Glomerular visceral epithelial cell (primary cell): ENCODE results near the gene CCDC116.
"Not testable (repeated sequence)": the region's sequence is repeated elsewhere in the genome, so short reads cannot be mapped to it uniquely, and the experiment has no call there.

Experiments used
- DNase-seq: peaks from one replicate; pipeline ENCODE4 v3.0.0-alpha.2; 2016; ENCODE audit errors: extremely low spot score

The CCDC116 gene

GRCh38 chr22:21652010-21652546 is 19.5 kb downstream of the CCDC116 start:
- peak; percentile 82 for DNase-seq

GRCh38 chr22:21652547-21653545 is 20.3 kb downstream of the CCDC116 start:
- DNase-seq = no peak

- DNase-seq = no peak
Measured at GRCh38 chr22:21657020-21657359, 24.4 kb downstream of the CCDC116 start.

GRCh38 chr22:21657360-21658032 is 24.9 kb downstream of the CCDC116 start:
- DNase-seq = no peak

- no peak for DNase-seq
Measured at GRCh38 chr22:21659864-21660525, 27.4 kb downstream of the CCDC116 start.

- no peak for DNase-seq
Measured at GRCh38 chr22:21660904-21661303, 28.3 kb downstream of the CCDC116 start.

- no peak for DNase-seq
Measured at GRCh38 chr22:21661991-21662390, 29.4 kb downstream of the CCDC116 start.

- DNase-seq = no peak
Measured at GRCh38 chr22:21663738-21664137, 31.2 kb downstream of the CCDC116 start.

GRCh38 chr22:21665047-21665851 is 32.7 kb downstream of the CCDC116 start:
- no peak for DNase-seq

- no peak for DNase-seq
Measured at GRCh38 chr22:21666786-21667185, 34.2 kb downstream of the CCDC116 start.

GRCh38 chr22:21669026-21669425 is 36.5 kb downstream of the CCDC116 start:
- DNase-seq = no peak

GRCh38 chr22:21672107-21672629 is 39.6 kb downstream of the CCDC116 start:
- DNase-seq = no peak

GRCh38 chr22:21673534-21674321 is 41.2 kb downstream of the CCDC116 start:
- DNase-seq = no peak

- no peak for DNase-seq
Measured at GRCh38 chr22:21674638-21675245, 42.2 kb downstream of the CCDC116 start.

GRCh38 chr22:21677606-21678443 is 45.3 kb downstream of the CCDC116 start:
- DNase-seq = no peak

GRCh38 chr22:21678842-21679241 is 46.3 kb downstream of the CCDC116 start:
- DNase-seq = not testable (repeated sequence)

- DNase-seq = no peak
Measured at GRCh38 chr22:21679383-21679782, 46.8 kb downstream of the CCDC116 start.

GRCh38 chr22:21680830-21681565 is 48.4 kb downstream of the CCDC116 start:
- DNase-seq = no peak
